NB4 (cell line): Measurements from ENCODE around the gene SCMH1.

ENCODE experiments used
- CTCF ChIP-seq: IDR thresholded peaks from one replicate; pipeline ENCODE4 v1.5.1; 2012; ENCODE audit warnings: low read depth, low read length
- MYC ChIP-seq: IDR thresholded peaks from 2 replicates; pipeline ENCODE4 v1.6.1; 2011; ENCODE audit warnings: low read depth, low read length
- POLR2A ChIP-seq: IDR thresholded peaks from 2 replicates; pipeline ENCODE4 v1.6.1; 2011; ENCODE audit warnings: mild to moderate bottlenecking; ENCODE audit not compliant: insufficient read length; ENCODE audit errors: extremely low read depth

- TF ChIP-seq CTCF (no peak), POLR2A (no peak), MYC (no peak)
These were observed 236.2 kb downstream of the SCMH1 start for GRCh38 chr1:41005876-41006275.
